Subcutaneous adipose tissue (tissue), 4 donors: Measurements from ENCODE around the gene AMN1. TPM values are rescaled to one million over a fixed set of nuclear protein-coding genes. Genes with fewer than 3 reads are reported as not detected.

Source experiments
- total RNA-seq, 4 donors: library from RNA; depleted of rRNA; stranded (reverse); fragments of >200 nt; gene quantifications; one replicate each; pipeline ENCODE4 v1.1.0, GENCODE V29; 2016
- TF ChIP-seq, protein P1 (sequence below): fragments of 450-650 bp; IDR thresholded peaks from one replicate; pipeline ENCODE4 v1.5.1; 2016; ENCODE audit warnings: low read depth, mild to moderate bottlenecking, control low read depth, antibody characterized with exemption, moderate library complexity

AMN1 gene
- total RNA-seq, 4 donors from 2014 or later: 5.8 to 7.5 (median 6.9) TPM

DNA sequence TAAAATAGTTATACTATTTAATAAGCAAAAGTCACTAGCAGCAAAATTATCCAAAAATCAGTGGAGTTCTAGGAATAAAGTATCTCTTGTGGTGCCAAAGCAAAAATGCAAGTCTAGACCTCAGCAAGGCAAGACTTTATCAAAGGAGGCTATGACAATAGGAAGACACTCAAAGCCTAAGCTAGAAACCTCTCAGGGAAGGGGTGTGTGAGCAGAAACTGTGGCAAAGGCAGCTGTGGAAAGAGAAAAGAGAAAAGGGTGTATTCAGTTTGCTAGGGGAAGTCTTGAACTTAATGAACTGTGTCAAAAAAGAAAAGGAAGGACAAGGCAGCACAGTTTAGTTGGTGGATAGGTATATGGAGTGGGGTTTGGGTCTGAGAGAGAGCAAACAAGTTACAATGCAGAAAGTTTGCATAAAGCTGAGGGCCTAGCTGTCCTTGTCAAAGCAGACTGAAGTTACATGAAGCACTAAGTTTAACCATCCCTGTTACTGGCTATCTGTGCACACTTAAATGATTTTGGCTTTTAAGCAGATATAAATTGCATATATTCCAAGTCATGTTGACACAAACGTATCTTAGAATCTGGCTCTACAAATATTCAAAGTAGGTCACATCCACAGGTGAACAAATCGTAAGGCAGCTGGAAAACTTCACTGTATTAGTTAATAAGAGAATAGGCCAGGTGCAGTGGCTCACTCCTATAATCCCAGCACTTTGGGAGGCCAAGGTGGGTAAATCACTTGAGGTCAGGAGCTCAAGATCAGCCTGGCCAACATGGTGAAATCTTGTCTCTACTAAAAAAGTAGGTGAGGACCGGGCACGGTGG is 31.0 kb upstream of the AMN1 start:
- TF ChIP-seq, protein P1, sequence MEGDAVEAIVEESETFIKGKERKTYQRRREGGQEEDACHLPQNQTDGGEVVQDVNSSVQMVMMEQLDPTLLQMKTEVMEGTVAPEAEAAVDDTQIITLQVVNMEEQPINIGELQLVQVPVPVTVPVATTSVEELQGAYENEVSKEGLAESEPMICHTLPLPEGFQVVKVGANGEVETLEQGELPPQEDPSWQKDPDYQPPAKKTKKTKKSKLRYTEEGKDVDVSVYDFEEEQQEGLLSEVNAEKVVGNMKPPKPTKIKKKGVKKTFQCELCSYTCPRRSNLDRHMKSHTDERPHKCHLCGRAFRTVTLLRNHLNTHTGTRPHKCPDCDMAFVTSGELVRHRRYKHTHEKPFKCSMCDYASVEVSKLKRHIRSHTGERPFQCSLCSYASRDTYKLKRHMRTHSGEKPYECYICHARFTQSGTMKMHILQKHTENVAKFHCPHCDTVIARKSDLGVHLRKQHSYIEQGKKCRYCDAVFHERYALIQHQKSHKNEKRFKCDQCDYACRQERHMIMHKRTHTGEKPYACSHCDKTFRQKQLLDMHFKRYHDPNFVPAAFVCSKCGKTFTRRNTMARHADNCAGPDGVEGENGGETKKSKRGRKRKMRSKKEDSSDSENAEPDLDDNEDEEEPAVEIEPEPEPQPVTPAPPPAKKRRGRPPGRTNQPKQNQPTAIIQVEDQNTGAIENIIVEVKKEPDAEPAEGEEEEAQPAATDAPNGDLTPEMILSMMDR: no peak

DNA sequence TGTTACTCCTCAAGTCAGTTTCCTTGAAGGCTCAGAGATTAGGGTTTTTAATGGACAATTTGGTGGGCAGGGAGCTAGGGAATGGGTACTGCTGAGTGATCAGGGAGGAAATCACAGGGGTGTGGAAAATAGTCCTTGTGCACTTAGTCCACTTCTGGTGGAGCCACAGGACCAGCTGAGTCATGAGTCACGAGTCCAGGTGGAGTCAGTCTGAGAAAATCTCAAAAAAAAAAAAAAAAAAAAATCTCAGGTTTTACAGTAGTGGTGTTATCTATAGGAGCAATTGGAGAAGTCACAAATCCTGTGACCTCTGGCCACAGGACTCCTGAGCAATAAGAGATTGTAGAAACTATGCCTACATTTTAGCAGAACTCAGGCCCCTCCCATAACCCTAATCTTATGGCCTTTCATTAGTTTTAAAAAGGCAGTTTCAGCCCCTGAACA is 28.2 kb upstream of the AMN1 start:
- TF ChIP-seq, protein P1: no peak

- TF ChIP-seq, protein P1: no peak
These were observed 23.6 kb upstream of the AMN1 start for GRCh38 chr12:31752450-31752849.

- TF ChIP-seq, protein P1: no peak
These were observed 22.3 kb upstream of the AMN1 start for GRCh38 chr12:31751085-31751484.

GRCh38 chr12:31750747-31751039 is 21.9 kb upstream of the AMN1 start:
- TF ChIP-seq, protein P1: no peak

DNA sequence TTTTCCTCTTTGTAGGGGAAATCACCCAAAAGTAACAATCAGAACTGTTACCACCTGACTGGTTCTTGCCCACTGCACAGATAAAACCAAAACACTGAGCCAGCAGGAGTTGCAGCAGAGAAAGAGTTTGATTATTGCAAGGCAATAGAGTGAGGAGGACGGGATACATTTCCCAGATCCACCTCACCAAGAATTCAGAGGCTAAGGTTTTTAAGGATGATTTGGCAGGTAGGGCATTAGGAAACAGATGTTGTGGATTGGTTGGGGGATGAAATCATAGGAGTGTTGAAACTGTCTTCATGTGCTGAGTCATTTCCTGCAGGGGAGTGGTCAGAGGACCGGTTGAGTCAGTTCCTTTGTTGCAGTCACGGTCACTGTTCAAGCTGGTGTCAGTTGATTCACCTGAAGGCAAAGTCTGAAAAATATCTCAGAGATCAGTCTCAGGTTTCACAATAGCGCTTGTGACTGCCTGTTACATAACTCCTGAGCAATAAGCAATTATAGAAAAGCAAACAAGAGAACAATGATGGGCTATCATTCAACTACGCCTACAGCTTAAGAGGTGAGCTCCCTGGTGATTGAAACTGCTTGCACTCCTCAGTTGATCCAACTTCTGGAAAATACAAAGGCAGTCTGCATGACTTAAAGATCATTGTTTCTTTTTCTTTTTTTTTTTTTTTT is 20.3 kb upstream of the AMN1 start:
- TF ChIP-seq, protein P1: no peak

GRCh38 chr12:31745242-31745641 is 16.4 kb upstream of the AMN1 start:
- TF ChIP-seq, protein P1: no peak
